H9 (cell line): Measurements from ENCODE around the gene IL1RL1. TPM values are rescaled to one million over a fixed set of nuclear protein-coding genes. Genes with fewer than 3 reads are reported as not detected.

ENCODE experiments used
- DNase-seq: peaks from one replicate; pipeline ENCODE4 v3.0.0-alpha.2; 2017
- H2AFZ ChIP-seq: one replicate; pipeline ENCODE4 v1.6.1; 2013; ENCODE audit warnings: mild to moderate bottlenecking, low read length, control low read depth, moderate library complexity
- H2AK5ac ChIP-seq: 2 replicates; pipeline ENCODE4 v1.6.1; 2013; ENCODE audit warnings: low read length, control low read depth, mixed read lengths; ENCODE audit not compliant: insufficient read length
- H2BK120ac ChIP-seq: one replicate; pipeline ENCODE4 v1.6.1; 2013; ENCODE audit warnings: low read depth, mild to moderate bottlenecking, low read length, control low read depth, inconsistent platforms; ENCODE audit not compliant: poor library complexity, severe bottlenecking
- H2BK12ac ChIP-seq: 2 replicates; pipeline ENCODE4 v1.6.1; 2013; ENCODE audit warnings: low read length, control low read depth, mixed read lengths, low read depth; ENCODE audit not compliant: insufficient read length
- H2BK15ac ChIP-seq: 2 replicates; pipeline ENCODE4 v1.6.1; 2013; ENCODE audit warnings: low read depth, low read length, control low read depth
- H2BK20ac ChIP-seq: one replicate; pipeline ENCODE4 v1.6.1; 2013; ENCODE audit warnings: low read depth, mild to moderate bottlenecking, low read length, control low read depth, inconsistent platforms; ENCODE audit not compliant: poor library complexity, severe bottlenecking
- H2BK5ac ChIP-seq: 2 replicates; pipeline ENCODE4 v1.6.1; 2013; ENCODE audit warnings: low read length, control low read depth, mixed read lengths; ENCODE audit not compliant: insufficient read length
- H3K14ac ChIP-seq: 2 replicates; pipeline ENCODE4 v1.6.1; 2013; ENCODE audit warnings: low read length, control low read depth; ENCODE audit not compliant: insufficient read depth
- H3K18ac ChIP-seq: 2 replicates; pipeline ENCODE4 v1.6.1; 2013; ENCODE audit warnings: low read depth, mild to moderate bottlenecking, mixed read lengths, low read length, control low read depth; ENCODE audit not compliant: insufficient read length
- H3K23ac ChIP-seq: 2 replicates; pipeline ENCODE4 v1.6.1; 2013; ENCODE audit warnings: low read length, control low read depth, mixed read lengths, low read depth; ENCODE audit not compliant: insufficient read length
- H3K23me2 ChIP-seq: 2 replicates; pipeline ENCODE4 v1.6.1; 2013; ENCODE audit warnings: low read depth, mild to moderate bottlenecking, mixed read lengths, low read length, control low read depth; ENCODE audit not compliant: insufficient read length, poor library complexity, severe bottlenecking
- H3K27ac ChIP-seq: 2 replicates; pipeline ENCODE4 v1.5.1; 2013; ENCODE audit warnings: low read length, control low read depth, mixed read lengths, low read depth; ENCODE audit not compliant: insufficient read length
- H3K27me3 ChIP-seq: 2 replicates; pipeline ENCODE4 v1.6.1; 2013; ENCODE audit warnings: low read length, control low read depth, inconsistent platforms; ENCODE audit not compliant: insufficient read depth
- H3K4ac ChIP-seq: 2 replicates; pipeline ENCODE4 v1.6.1; 2013; ENCODE audit warnings: low read depth, mild to moderate bottlenecking, control low read depth, inconsistent platforms, low read length, moderate library complexity
- H3K4me1 ChIP-seq: 2 replicates; pipeline ENCODE4 v1.6.1; 2013; ENCODE audit warnings: low read length, control low read depth, inconsistent platforms; ENCODE audit not compliant: insufficient read depth
- H3K4me2 ChIP-seq: 2 replicates; pipeline ENCODE4 v1.6.1; 2013; ENCODE audit warnings: low read length, control low read depth, mixed read lengths; ENCODE audit not compliant: insufficient read length, insufficient read depth
- H3K56ac ChIP-seq: 2 replicates; pipeline ENCODE4 v1.6.1; 2013; ENCODE audit warnings: low read depth, mild to moderate bottlenecking, mixed read lengths, low read length, control low read depth; ENCODE audit not compliant: insufficient read length
- H3K79me1 ChIP-seq: 2 replicates; pipeline ENCODE4 v1.6.1; 2013; ENCODE audit warnings: low read depth, mild to moderate bottlenecking, moderate library complexity, low read length, control low read depth, inconsistent platforms; ENCODE audit not compliant: insufficient read depth, poor library complexity, severe bottlenecking
- H3K79me2 ChIP-seq: 2 replicates; pipeline ENCODE4 v1.6.1; 2013; ENCODE audit warnings: low read length, control low read depth, inconsistent platforms; ENCODE audit not compliant: insufficient read depth
- H3K9ac ChIP-seq: 2 replicates; pipeline ENCODE4 v1.6.1; 2013; ENCODE audit warnings: low read length, control low read depth, mixed read lengths; ENCODE audit not compliant: insufficient read length; ENCODE audit errors: extremely low read depth
- H3K9me3 ChIP-seq: one replicate; pipeline ENCODE4 v1.6.1; 2013; ENCODE audit warnings: low read depth, low read length, inconsistent platforms; ENCODE audit not compliant: control insufficient read depth
- H3T11ph ChIP-seq: one replicate; pipeline ENCODE4 v1.6.1; 2013; ENCODE audit warnings: mild to moderate bottlenecking, low read length, control low read depth, inconsistent platforms
- H4K20me1 ChIP-seq: one replicate; pipeline ENCODE4 v1.6.1; 2013; ENCODE audit not compliant: control insufficient read depth, insufficient read length, insufficient read depth
- H4K5ac ChIP-seq: 2 replicates; pipeline ENCODE4 v1.6.1; 2013; ENCODE audit warnings: low read depth, mild to moderate bottlenecking, mixed read lengths, low read length, control low read depth; ENCODE audit not compliant: insufficient read length
- H4K8ac ChIP-seq: replicated peaks from 2 replicates; pipeline ENCODE4 v1.6.1; 2013; ENCODE audit warnings: low read length, control low read depth, mixed read lengths, low read depth; ENCODE audit not compliant: insufficient read length
- H4K91ac ChIP-seq: 2 replicates; pipeline ENCODE4 v1.6.1; 2013; ENCODE audit warnings: low read depth, mild to moderate bottlenecking, moderate library complexity, mixed read lengths, low read length, control low read depth; ENCODE audit not compliant: insufficient read length
- H3K27ac Mint-ChIP-seq, 3 experiments: 2 replicates in 2 of 3; 3 replicates in 1 of 3; pipeline ENCODE4 v1.8.0; 2020 to 2021; ENCODE audit warnings: mixed read lengths in 3 of 3, mild to moderate bottlenecking in 1 of 3, moderate library complexity in 1 of 3
- H3K27me3 Mint-ChIP-seq: 2 replicates; pipeline ENCODE4 v1.8.0; 2021; ENCODE audit warnings: low read depth, mild to moderate bottlenecking, moderate library complexity, mixed read lengths
- H3K36me3 Mint-ChIP-seq, 3 experiments: 2 replicates in 2 of 3; 3 replicates in 1 of 3; pipeline ENCODE4 v1.8.0; 2020 to 2021; ENCODE audit warnings: low read depth in 3 of 3, mixed read lengths in 3 of 3; ENCODE audit not compliant: insufficient read depth in 1 of 3
- H3K4me1 Mint-ChIP-seq, 2 experiments: 2 replicates each; pipeline ENCODE4 v1.8.0; 2020; ENCODE audit warnings: mixed read lengths in 2 of 2
- H3K4me3 Mint-ChIP-seq, 2 experiments: 2 replicates in 1 of 2; 3 replicates in 1 of 2; pipeline ENCODE4 v1.8.0; 2020 to 2021; ENCODE audit warnings: mild to moderate bottlenecking in 2 of 2, mixed read lengths in 2 of 2, moderate library complexity in 1 of 2
- H3K9me3 Mint-ChIP-seq, 2 experiments: 2 replicates in 1 of 2; 3 replicates in 1 of 2; pipeline ENCODE4 v1.8.0; 2020; ENCODE audit warnings: mild to moderate bottlenecking in 2 of 2, mixed read lengths in 2 of 2, moderate library complexity in 1 of 2
- CTCF ChIP-seq: fragments of 200-600 bp; sonication (generic); conservative IDR thresholded peaks from 3 replicates; pipeline ENCODE4 v1.8.0; 2021; ENCODE audit warnings: antibody characterized with exemption, mild to moderate bottlenecking
- WGBS: extraction: QIAGEN DNeasy Blood & Tissue Kit; methylation state at CpG from one replicate; pipeline ENCODE4 v1.1.7; 2013; ENCODE audit warnings: missing lambda C conversion rate, low lambda C conversion rate, mixed read lengths; ENCODE audit not compliant: insufficient read length; ENCODE audit errors: extremely low coverage; 5-methylcytosine and 5-hydroxymethylcytosine counted together
- total RNA-seq: library from RNA; stranded (reverse); gene quantifications from 2 replicates; pipeline ENCODE4 v1.2.1, GENCODE V29; 2021

The IL1RL1 gene
- total RNA-seq, 1 experiment from 2014 or later, result not detected

- Histone ChIP-seq H2BK5ac (no peak overlapping the region), H2AFZ (no peak overlapping the region), H3K9me3 (peaks cover 16% of the 10 kb centered on the region), H3K27ac (no peak overlapping the region), H4K8ac (no peak overlapping the region), H3K79me2 (no peaks in the 10 kb centered on the region), H3K23ac (no peak overlapping the region), H3K18ac (no peak overlapping the region), H3K4me1 (peaks cover 2% of the 10 kb centered on the region; the same call in 1 of the 2 replicates), H3K56ac (no peak overlapping the region), H2BK12ac (no peak overlapping the region), H4K20me1 (no peaks in the 10 kb centered on the region), H4K91ac (no peak overlapping the region), H2BK20ac (no peak overlapping the region), H3K4me2 (no peak overlapping the region), H3K79me1 (no peaks in the 10 kb centered on the region), H3K9ac (no peak overlapping the region), H3K23me2 (no peaks in the 10 kb centered on the region), H3K4ac (no peak overlapping the region), H2AK5ac (no peak overlapping the region), H3K27me3 (no peaks in the 10 kb centered on the region), H4K5ac (no peak overlapping the region), H3T11ph (no peak overlapping the region), H2BK120ac (no peak overlapping the region), H3K14ac (no peak overlapping the region), H2BK15ac (no peak overlapping the region)
- H3K9me3 Mint-ChIP-seq, result peaks cover 28 to 30% of the 10 kb centered on the region in 2 experiments
- H3K4me1 Mint-ChIP-seq, result peaks cover 4% of the 10 kb centered on the region in 2 experiments
- TF ChIP-seq CTCF, result no peak
- peaks cover 5 to 24% (median 19%) of the 10 kb centered on the region in 3 experiments for H3K36me3 Mint-ChIP-seq
- no peak overlapping the region for H3K27ac Mint-ChIP-seq
- H3K4me3 Mint-ChIP-seq, result no peak overlapping the region
- peaks cover 2% of the 10 kb centered on the region for H3K27me3 Mint-ChIP-seq
- WGBS, result no CpG with 5 or more reads among the region's 3 CpGs
- no peak for DNase-seq
Measured at GRCh38 chr2:102366406-102367112, 55.2 kb downstream of the IL1RL1 start.
